ENCODE results near the gene PLVAP.
"Not testable (repeated sequence)": the region's sequence is repeated elsewhere in the genome, so short reads cannot be mapped to it uniquely, and the experiment has no call there.

PLVAP gene

DNA sequence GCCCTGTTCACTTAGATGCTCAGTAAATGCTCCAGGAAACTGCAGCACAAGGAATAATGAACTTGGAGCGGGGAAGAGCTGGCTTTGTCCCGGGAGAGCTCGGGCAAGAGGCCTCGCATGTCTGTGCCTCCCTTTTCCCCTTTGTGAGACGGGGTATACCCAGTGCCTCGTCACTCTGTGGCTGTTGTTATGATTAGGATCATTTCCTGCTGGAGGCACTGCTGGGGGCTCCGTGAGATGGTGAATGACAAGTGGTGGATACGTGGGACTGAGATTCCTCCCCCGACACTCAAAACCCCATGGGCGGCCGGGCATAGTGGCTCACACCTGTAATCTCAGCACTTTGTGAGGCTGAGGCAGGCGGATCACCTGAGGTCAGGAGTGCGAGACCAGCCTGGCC lies 1.1 kb upstream of the PLVAP start:
- no peak for DNase-seq (ENCODE audit: low read depth)

DNA sequence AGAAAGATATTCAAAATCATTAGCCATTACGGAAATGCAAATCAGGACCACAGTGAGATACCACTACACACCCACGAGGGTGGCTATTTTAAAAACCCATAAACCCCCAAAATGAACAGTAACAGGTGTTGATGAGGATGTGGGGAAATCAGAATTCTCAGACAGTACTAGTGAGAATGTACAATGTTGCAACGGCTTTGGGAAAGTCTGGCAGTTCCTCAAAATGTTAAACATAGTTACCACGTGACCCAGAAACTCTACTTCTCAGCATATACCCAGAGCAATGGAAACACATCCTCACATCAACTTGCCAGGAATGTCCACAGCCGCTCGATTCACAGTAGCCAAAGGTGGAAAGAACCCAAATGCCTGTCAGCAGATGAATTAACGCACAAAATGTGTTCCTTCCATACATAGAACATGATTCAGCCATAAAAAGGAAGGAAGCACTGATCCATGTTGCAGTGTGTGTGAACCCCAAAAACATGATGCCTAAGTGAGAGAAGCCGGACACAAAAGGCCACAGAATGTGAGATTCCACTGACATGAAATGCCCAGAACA lies 7.0 kb downstream of the PLVAP start:
- H3K4me3 ChIP-seq (ENCODE audit: low read depth, low read length) = no peak overlapping the region
- TF ChIP-seq, protein P1, sequence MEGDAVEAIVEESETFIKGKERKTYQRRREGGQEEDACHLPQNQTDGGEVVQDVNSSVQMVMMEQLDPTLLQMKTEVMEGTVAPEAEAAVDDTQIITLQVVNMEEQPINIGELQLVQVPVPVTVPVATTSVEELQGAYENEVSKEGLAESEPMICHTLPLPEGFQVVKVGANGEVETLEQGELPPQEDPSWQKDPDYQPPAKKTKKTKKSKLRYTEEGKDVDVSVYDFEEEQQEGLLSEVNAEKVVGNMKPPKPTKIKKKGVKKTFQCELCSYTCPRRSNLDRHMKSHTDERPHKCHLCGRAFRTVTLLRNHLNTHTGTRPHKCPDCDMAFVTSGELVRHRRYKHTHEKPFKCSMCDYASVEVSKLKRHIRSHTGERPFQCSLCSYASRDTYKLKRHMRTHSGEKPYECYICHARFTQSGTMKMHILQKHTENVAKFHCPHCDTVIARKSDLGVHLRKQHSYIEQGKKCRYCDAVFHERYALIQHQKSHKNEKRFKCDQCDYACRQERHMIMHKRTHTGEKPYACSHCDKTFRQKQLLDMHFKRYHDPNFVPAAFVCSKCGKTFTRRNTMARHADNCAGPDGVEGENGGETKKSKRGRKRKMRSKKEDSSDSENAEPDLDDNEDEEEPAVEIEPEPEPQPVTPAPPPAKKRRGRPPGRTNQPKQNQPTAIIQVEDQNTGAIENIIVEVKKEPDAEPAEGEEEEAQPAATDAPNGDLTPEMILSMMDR (IDR thresholded peaks at IDR 0.05; ENCODE audit: low read depth, low read length, missing control alignments) = no peak
- in situ Hi-C loops (cut with HindIII; ENCODE audit: low sequenced_read_pairs) = no loop called here
- no peak for DNase-seq (ENCODE audit: low read depth)

More for the DNA sequence above, 1.1 kb upstream of the PLVAP start:
- in situ Hi-C loops (cut with HindIII; ENCODE audit: low sequenced_read_pairs) = no loop called here
- TF ChIP-seq, protein P1 (IDR thresholded peaks at IDR 0.05; ENCODE audit: low read depth, low read length, missing control alignments) = no peak
- H3K4me3 ChIP-seq (ENCODE audit: low read depth, low read length) = no peak overlapping the region

DNA sequence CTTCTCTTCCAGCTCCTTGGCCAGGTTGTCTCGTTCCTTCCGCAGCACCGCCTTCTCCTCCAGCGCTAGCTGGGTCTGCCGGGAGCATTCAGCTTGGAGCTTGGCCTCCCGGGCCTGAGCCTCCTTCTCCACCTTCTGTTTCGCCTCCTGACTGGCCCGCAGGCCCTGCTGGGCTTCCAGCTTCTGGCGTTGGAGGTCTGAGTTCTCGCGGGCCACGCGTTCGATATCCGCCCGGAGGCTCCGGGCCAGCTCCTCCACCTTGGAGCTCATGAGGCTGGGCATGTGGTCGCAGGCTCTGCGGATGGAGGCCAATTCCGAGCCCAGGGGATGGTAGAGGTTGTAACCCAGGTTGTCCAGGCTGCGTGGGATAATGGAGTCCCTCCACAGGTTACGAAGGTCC lies 11.8 kb downstream of the PLVAP start:
- no peak overlapping the region for H3K4me3 ChIP-seq (ENCODE audit: low read depth, low read length)
- DNase-seq (ENCODE audit: low read depth) = no peak
- TF ChIP-seq, protein P1 (IDR thresholded peaks at IDR 0.05; ENCODE audit: low read depth, low read length, missing control alignments) = no peak
- in situ Hi-C loops (cut with HindIII; ENCODE audit: low sequenced_read_pairs) = no loop called here

DNA sequence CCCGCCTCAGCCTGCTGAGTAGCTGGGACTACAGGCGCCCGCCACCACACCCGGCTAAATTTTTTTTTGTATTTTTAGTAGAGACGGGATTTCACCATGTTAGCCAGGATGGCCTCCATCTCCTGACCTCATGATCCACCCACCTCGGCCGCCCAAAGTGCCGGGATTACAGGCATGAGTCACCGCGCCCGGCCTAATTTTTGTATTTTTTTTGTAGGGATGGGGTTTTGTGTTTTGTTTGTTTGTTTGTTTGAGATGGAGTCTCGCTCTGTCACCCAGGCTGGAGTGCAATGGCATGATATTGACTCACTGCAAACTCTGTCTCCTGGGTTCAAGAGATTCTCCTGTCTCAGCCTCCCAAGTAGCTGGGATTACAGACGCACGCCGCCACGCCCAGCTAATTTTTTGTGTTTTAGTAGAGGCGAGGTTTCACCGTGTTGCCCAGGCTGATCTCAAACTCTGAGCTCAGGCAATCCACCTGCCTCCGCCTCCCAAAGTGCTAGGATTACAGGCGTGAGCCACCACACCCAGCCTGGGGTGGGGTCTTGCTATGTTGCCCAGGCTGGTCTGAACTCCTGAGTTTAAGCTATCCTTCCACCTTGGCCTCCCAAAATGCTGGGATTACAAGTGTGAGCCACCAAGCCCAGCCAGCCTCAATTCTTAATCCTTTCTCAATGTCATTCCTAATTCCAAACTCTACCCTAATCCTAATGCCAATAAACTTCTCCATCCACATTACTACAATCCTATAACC lies 13.1 kb downstream of the PLVAP start:
- H3K4me3 ChIP-seq (ENCODE audit: low read depth, low read length); in situ Hi-C loops (cut with HindIII; ENCODE audit: low sequenced_read_pairs); DNase-seq (ENCODE audit: low read depth): not testable (repeated sequence)

DNA sequence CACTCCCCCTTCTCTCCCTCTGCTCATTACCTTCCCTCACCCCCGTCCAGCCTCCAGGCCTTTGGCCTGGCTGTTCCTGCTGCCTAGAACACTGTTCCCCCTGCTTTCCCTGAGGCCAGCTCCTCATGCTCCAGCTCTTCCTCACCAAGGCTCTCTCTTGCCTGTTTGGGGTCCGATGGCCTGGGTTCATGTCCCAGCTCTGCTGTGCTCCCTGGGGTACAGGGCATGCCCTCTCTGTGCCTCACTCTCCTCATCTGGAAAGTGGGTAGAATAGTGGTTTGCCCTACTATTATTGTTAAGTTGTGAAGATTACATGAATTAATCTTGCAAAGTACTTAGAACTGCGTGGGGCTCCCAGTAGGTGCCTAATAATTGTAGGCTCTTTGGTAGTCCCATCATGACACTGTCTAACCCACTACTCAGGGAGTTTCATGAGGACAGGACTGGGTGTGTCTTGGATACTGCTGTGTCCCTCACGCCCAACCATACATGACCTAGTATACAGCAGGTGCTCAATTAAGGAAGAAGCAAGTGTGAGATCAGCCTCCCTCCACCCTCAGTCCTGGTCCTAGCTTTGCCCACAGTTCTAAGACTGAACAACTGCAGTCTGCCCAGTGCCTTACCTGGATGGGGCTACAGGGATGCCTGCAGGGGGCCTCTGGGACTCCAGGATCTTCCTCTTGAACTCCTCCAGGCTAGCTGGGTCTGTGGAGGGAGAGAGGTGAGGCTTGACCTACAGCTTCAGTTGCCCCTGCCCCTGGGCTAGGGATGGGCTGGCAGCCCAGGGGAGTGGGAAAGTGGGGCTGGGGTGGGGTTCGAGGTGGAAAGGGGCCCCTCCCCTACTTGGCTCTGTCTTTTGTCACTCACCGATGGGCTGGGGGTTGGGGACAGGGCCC lies 17.0 kb downstream of the PLVAP start:
- H3K4me3 ChIP-seq (ENCODE audit: low read depth, low read length) = no peak overlapping the region
- no peak for DNase-seq (ENCODE audit: low read depth)
- in situ Hi-C loops (cut with HindIII; ENCODE audit: low sequenced_read_pairs) = no loop called here
- TF ChIP-seq, protein P1 (IDR thresholded peaks at IDR 0.05; ENCODE audit: low read depth, low read length, missing control alignments) = no peak

DNA sequence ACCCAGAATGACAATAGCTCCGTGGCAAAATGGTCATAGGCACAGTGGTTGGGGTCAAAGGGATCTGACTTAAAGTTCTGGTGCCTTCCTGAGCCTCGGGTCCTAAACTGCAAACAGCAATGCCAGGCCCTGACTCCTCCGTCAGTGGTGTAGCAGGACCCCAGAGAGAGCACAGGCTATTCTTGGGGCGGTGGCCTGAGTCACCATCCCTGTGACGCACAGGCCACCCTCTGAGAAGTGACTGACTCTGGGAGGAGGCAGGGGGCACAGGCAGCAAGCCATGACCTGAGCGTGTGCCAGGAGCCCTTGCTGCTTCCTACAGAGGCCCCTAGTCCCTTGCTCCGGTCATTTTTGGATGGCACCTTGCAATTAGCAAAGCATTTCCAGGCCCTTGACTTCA lies 18.7 kb downstream of the PLVAP start:
- in situ Hi-C loops (cut with HindIII; ENCODE audit: low sequenced_read_pairs) = no loop called here
- TF ChIP-seq, protein P1 (IDR thresholded peaks at IDR 0.05; ENCODE audit: low read depth, low read length, missing control alignments) = no peak
- DNase-seq (ENCODE audit: low read depth) = no peak
- H3K4me3 ChIP-seq (ENCODE audit: low read depth, low read length) = no peak overlapping the region
